IMR-90 (cell line): Measurements from ENCODE around the gene CYP2A7. TPM values are rescaled to one million over a fixed set of nuclear protein-coding genes. Genes with fewer than 3 reads are reported as not detected.

Experiments
- ATAC-seq: fragments of 200-7000 bp; cut with Tn5 transposase; 2 replicates; pipeline ENCODE4 v1.9.1; 2020; ENCODE audit warnings: low read depth, mild to moderate bottlenecking, moderate library complexity
- BruUV-seq: library from RNA; stranded (reverse); fragments of 400-500 nt; replicated peaks from 2 replicates; lab custom pipeline; 2021; lab: Mats Ljungman, UMichigan
- CTCF ChIA-PET: fragments of 300-600 bp; formaldehyde crosslinking; extraction: SDS; loops from one replicate; lab custom pipeline; 2021; ENCODE audit warnings: antibody characterized with exemption; lab: Yijun Ruan, JAX
- POLR2A ChIA-PET: fragments of 300-600 bp; sonication (Branson Sonifier 250); formaldehyde crosslinking; loops from one replicate; lab custom pipeline; 2022; ENCODE audit warnings: antibody characterized with exemption; ENCODE audit not compliant: unreplicated experiment; lab: Charles Lee
- DNase-seq: peaks from one replicate; pipeline ENCODE4 v3.0.0; 2013
- H2AFZ ChIP-seq: replicated peaks from 2 replicates; pipeline ENCODE3; 2013; ENCODE audit warnings: low read length, mild to moderate bottlenecking; ENCODE audit not compliant: poor library complexity
- H2AK5ac ChIP-seq: 2 replicates; pipeline ENCODE4 v1.6.1; 2013; ENCODE audit warnings: low read depth, low read length, inconsistent platforms
- H2AK9ac ChIP-seq: replicated peaks from 2 replicates; pipeline ENCODE3; 2013; ENCODE audit warnings: mild to moderate bottlenecking, low read depth, low read length, moderate library complexity; ENCODE audit not compliant: poor library complexity
- H2BK120ac ChIP-seq: 2 replicates; pipeline ENCODE4 v1.6.1; 2013; ENCODE audit warnings: low read depth, low read length, inconsistent platforms
- H2BK15ac ChIP-seq: 3 replicates; pipeline ENCODE4 v1.6.1; 2013; ENCODE audit warnings: low read depth, low read length, inconsistent platforms
- H2BK20ac ChIP-seq: 2 replicates; pipeline ENCODE4 v1.6.1; 2013; ENCODE audit warnings: low read depth, mild to moderate bottlenecking, inconsistent platforms, low read length, moderate library complexity
- H2BK5ac ChIP-seq: 2 replicates; pipeline ENCODE4 v1.6.1; 2013; ENCODE audit warnings: mild to moderate bottlenecking, low read depth, low read length, inconsistent platforms; ENCODE audit not compliant: poor library complexity, severe bottlenecking
- H3K14ac ChIP-seq: replicated peaks from 2 replicates; pipeline ENCODE4 v1.6.1; 2013; ENCODE audit warnings: low read depth, low read length, inconsistent platforms
- H3K18ac ChIP-seq: 2 replicates; pipeline ENCODE4 v1.6.1; 2013; ENCODE audit warnings: low read depth, low read length, control low read depth
- H3K23ac ChIP-seq: 2 replicates; pipeline ENCODE4 v1.6.1; 2013; ENCODE audit warnings: low read depth, low read length, inconsistent platforms
- H3K27ac ChIP-seq: 2 replicates; pipeline ENCODE4 v1.5.1; 2013; ENCODE audit warnings: mild to moderate bottlenecking, control low read depth, low read length; ENCODE audit not compliant: insufficient read depth
- H3K27me3 ChIP-seq: 2 replicates; pipeline ENCODE4 v1.6.1; 2013; ENCODE audit warnings: low read length; ENCODE audit not compliant: control insufficient read depth, insufficient read depth
- H3K36me3 ChIP-seq: 2 replicates; pipeline ENCODE4 v1.6.1; 2013; ENCODE audit warnings: low read length, mixed read lengths; ENCODE audit not compliant: control insufficient read depth, insufficient read depth
- H3K4ac ChIP-seq: 2 replicates; pipeline ENCODE4 v1.6.1; 2013; ENCODE audit warnings: low read depth, low read length, inconsistent platforms
- H3K4me1 ChIP-seq: 2 replicates; pipeline ENCODE4 v1.6.1; 2013; ENCODE audit warnings: low read length, mixed read lengths; ENCODE audit not compliant: control insufficient read depth, insufficient read depth
- H3K4me2 ChIP-seq: 2 replicates; pipeline ENCODE4 v1.6.1; 2013; ENCODE audit warnings: low read depth, mild to moderate bottlenecking, control low read depth, low read length, moderate library complexity
- H3K4me3 ChIP-seq: 2 replicates; pipeline ENCODE4 v1.5.1; 2013; ENCODE audit warnings: low read depth, mild to moderate bottlenecking, control low read depth, low read length, moderate library complexity; ENCODE audit not compliant: insufficient read depth
- H3K56ac ChIP-seq: 2 replicates; pipeline ENCODE4 v1.6.1; 2013; ENCODE audit warnings: low read length, inconsistent platforms; ENCODE audit not compliant: insufficient read depth; ENCODE audit errors: extremely low read depth
- H3K79me1 ChIP-seq, 2 experiments: 2 replicates each; pipeline ENCODE4 v1.6.1; 2013; ENCODE audit warnings: low read length in 2 of 2, inconsistent platforms in 1 of 2, low read depth in 1 of 2
- H3K9ac ChIP-seq: 2 replicates; pipeline ENCODE4 v1.6.1; 2013; ENCODE audit warnings: low read depth, low read length, control low read depth
- H3K9me1 ChIP-seq: 2 replicates; pipeline ENCODE4 v1.6.1; 2013; ENCODE audit warnings: low read length, inconsistent platforms; ENCODE audit not compliant: insufficient read depth
- H3K9me3 ChIP-seq: 2 replicates; pipeline ENCODE4 v1.6.1; 2013; ENCODE audit warnings: low read length; ENCODE audit not compliant: control insufficient read depth, insufficient read depth
- H4K20me1 ChIP-seq: 2 replicates; pipeline ENCODE4 v1.6.1; 2013; ENCODE audit warnings: low read length, inconsistent platforms; ENCODE audit not compliant: insufficient read depth
- H4K5ac ChIP-seq: 2 replicates; pipeline ENCODE4 v1.6.1; 2013; ENCODE audit warnings: mild to moderate bottlenecking, low read depth, low read length, control low read depth
- H4K8ac ChIP-seq, 2 experiments: 2 replicates each; pipeline ENCODE4 v1.6.1; 2013; ENCODE audit warnings: low read depth in 2 of 2, low read length in 2 of 2, control low read depth in 1 of 2, inconsistent platforms in 1 of 2
- H4K91ac ChIP-seq: 2 replicates; pipeline ENCODE4 v1.6.1; 2013; ENCODE audit warnings: low read depth, low read length, inconsistent platforms; ENCODE audit not compliant: insufficient read depth
- BHLHE40 ChIP-seq: fragments of 150-350 bp; IDR thresholded peaks from 2 replicates; pipeline ENCODE4 v1.6.1; 2016; ENCODE audit warnings: mild to moderate bottlenecking, low read depth, low read length
- CEBPB ChIP-seq: IDR thresholded peaks from 2 replicates; pipeline ENCODE4 v1.6.1; 2012; ENCODE audit warnings: low read depth, low read length, improper control_type of control experiment
- CHD1 ChIP-seq: IDR thresholded peaks from 2 replicates; pipeline ENCODE4 v1.6.1; 2012; ENCODE audit warnings: low read depth, low read length, improper control_type of control experiment
- ELK1 ChIP-seq: fragments of 150-350 bp; IDR thresholded peaks from 2 replicates; pipeline ENCODE4 v1.6.1; 2016; ENCODE audit warnings: low read depth, mild to moderate bottlenecking, low read length, moderate library complexity, borderline replicate concordance
- FOS ChIP-seq: fragments of 150-350 bp; IDR thresholded peaks from 2 replicates; pipeline ENCODE4 v1.6.1; 2016; ENCODE audit warnings: low read depth, low read length
- MAFK ChIP-seq: IDR thresholded peaks from 2 replicates; pipeline ENCODE4 v1.6.1; 2012; ENCODE audit warnings: low read depth, low read length, improper control_type of control experiment
- MXI1 ChIP-seq: IDR thresholded peaks from 2 replicates; pipeline ENCODE4 v1.6.1; 2012; ENCODE audit warnings: low read depth, mild to moderate bottlenecking, low read length, moderate library complexity, borderline replicate concordance
- POLR2A ChIP-seq: IDR thresholded peaks from 2 replicates; pipeline ENCODE4 v1.6.1; 2012; ENCODE audit warnings: mild to moderate bottlenecking, low read depth, low read length
- RAD21 ChIP-seq: IDR thresholded peaks from 2 replicates; pipeline ENCODE4 v1.6.1; 2012; ENCODE audit warnings: low read length, improper control_type of control experiment
- RCOR1 ChIP-seq: IDR thresholded peaks from 2 replicates; pipeline ENCODE4 v1.6.1; 2012; ENCODE audit warnings: mild to moderate bottlenecking, low read length, improper control_type of control experiment; ENCODE audit not compliant: insufficient replicate concordance
- WGBS, 2 experiments: methylation state at CpG; one replicate each; pipeline versions ENCODE4 v1.1.5 to v1.1.7; 2013; ENCODE audit warnings: missing lambda C conversion rate in 2 of 2; ENCODE audit not compliant: insufficient read length in 1 of 2; ENCODE audit errors: extremely low coverage in 2 of 2; 5-methylcytosine and 5-hydroxymethylcytosine counted together
- dilution Hi-C: fragments of 300-500 bp; cut with HindIII; formaldehyde crosslinking; loops from one replicate; pipeline ENCODE4 v1.14.3; 2018; ENCODE audit warnings: low sequenced_read_pairs; ENCODE audit not compliant: unreplicated experiment
- in situ Hi-C: fragments of 300-500 bp; cut with MboI; formaldehyde crosslinking; loops from 3 replicates; pipeline ENCODE4 v1.14.3; 2019; ENCODE audit warnings: low sequenced_read_pairs, inconsistent platforms, mixed read lengths
- intact Hi-C: fragments of 100-400 bp; cut with micrococcal nuclease; formaldehyde crosslinking; loops from 2 replicates; pipeline ENCODE4 v1.10.0; 2022
- polyA plus RNA-seq, 3 experiments: library from polyadenylated mRNA; depleted of rRNA; stranded (reverse); fragments of >200 nt; gene quantifications; 2 replicates each; pipeline ENCODE4 v1.2.3, GENCODE V29; 2012; ENCODE audit warnings: low replicate concordance in 1 of 3
- total RNA-seq: library from RNA; depleted of rRNA; stranded (reverse); fragments of >200 nt; gene quantifications from 2 replicates; pipeline ENCODE4 v1.2.3, GENCODE V29; 2012

The CYP2A7 gene
- total and polyA plus RNA-seq, 2 of the 4 experiments (the other 2 are of a cell fraction), result not detected

GRCh38 chr19:40920300-40921004 is 38.4 kb upstream of the CYP2A7 start:
- Histone ChIP-seq H3K36me3 (no peaks in the 10 kb centered on the region), H4K91ac (no peak overlapping the region), H3K27me3 (no peaks in the 10 kb centered on the region), H3K79me1 (no peaks in the 10 kb centered on the region), H3K56ac (no peak overlapping the region), H3K4ac (no peak overlapping the region), H2AK5ac (no peak overlapping the region), H2AK9ac (no peak overlapping the region), H2BK5ac (no peak overlapping the region), H4K20me1 (no peaks in the 10 kb centered on the region), H2BK15ac (no peak overlapping the region), H3K9me3 (peaks cover 2% of the 10 kb centered on the region; the same call in 1 of the 2 replicates), H3K18ac (no peak overlapping the region), H3K4me2 (no peak overlapping the region), H3K9me1 (no peaks in the 10 kb centered on the region), H3K14ac (no peak overlapping the region), H2AFZ (no peak overlapping the region), H2BK20ac (no peak overlapping the region), H4K5ac (no peak overlapping the region), H3K9ac (no peak overlapping the region), H4K8ac (no peak overlapping the region), H3K23ac (no peak overlapping the region), H3K27ac (no peak overlapping the region), H3K4me1 (no peaks in the 10 kb centered on the region), H3K4me3 (no peak overlapping the region), H2BK120ac (no peak overlapping the region)
- BruUV-seq, result no TSS peak
- CTCF ChIA-PET, result interaction anchor here (1.3 kb wide), 1 partner anchor 13 kb away, joined by 3 read pairs; no protein-coding TSS in a partner anchor
- POLR2A ChIA-PET, result no interaction called here
- intact Hi-C loops, result no loop called here
- ATAC-seq, result no peak
- in situ Hi-C loops, result no loop called here
- no CpG with 5 or more reads among the region's 4 CpGs for WGBS, 2 experiments
- TF ChIP-seq CEBPB, result no peak
- no peak for TF ChIP-seq FOS
- no peak for TF ChIP-seq CHD1
- TF ChIP-seq ELK1, result no peak
- no peak for TF ChIP-seq RCOR1
- TF ChIP-seq MAFK, result no peak
- TF ChIP-seq POLR2A, result no peak
- TF ChIP-seq BHLHE40, result no peak
- TF ChIP-seq RAD21, result no peak
- TF ChIP-seq MXI1, result no peak
- no peak for DNase-seq
- dilution Hi-C loops, result no loop called here
